Kidney epithelial cell (primary cell): Measurements from ENCODE around the gene SHB. TPM values are rescaled to one million over a fixed set of nuclear protein-coding genes. Genes with fewer than 3 reads are reported as not detected.

ENCODE experiments used
- DNase-seq: peaks from one replicate; pipeline ENCODE4 v3.0.0-alpha.2; 2010; ENCODE audit warnings: low read depth
- H3K27me3 ChIP-seq: 2 replicates; pipeline ENCODE4 v1.6.0; 2011; ENCODE audit warnings: low read length; ENCODE audit not compliant: control insufficient read depth, insufficient read depth
- H3K36me3 ChIP-seq: 2 replicates; pipeline ENCODE4 v1.5.1; 2011; ENCODE audit warnings: low read length; ENCODE audit not compliant: control insufficient read depth, insufficient read depth
- H3K4me3 ChIP-seq: 2 replicates; pipeline ENCODE4 v1.5.1; 2011; ENCODE audit warnings: low read depth, mild to moderate bottlenecking, control low read depth, low read length
- total RNA-seq: library from RNA; depleted of rRNA; stranded (reverse); fragments of >200 nt; gene quantifications from 2 replicates; pipeline ENCODE4 v1.2.3, GENCODE V29; 2015
- TF ChIP-seq, protein P1 (sequence below): IDR thresholded peaks from 2 replicates; pipeline ENCODE4 v1.5.1; 2011; ENCODE audit warnings: mild to moderate bottlenecking, moderate library complexity, low read length, control low read depth, inconsistent platforms; ENCODE audit not compliant: insufficient read depth, poor library complexity, severe bottlenecking

The SHB gene
- total RNA-seq, 1 donor from 2014 or later: 39.1 TPM

DNA sequence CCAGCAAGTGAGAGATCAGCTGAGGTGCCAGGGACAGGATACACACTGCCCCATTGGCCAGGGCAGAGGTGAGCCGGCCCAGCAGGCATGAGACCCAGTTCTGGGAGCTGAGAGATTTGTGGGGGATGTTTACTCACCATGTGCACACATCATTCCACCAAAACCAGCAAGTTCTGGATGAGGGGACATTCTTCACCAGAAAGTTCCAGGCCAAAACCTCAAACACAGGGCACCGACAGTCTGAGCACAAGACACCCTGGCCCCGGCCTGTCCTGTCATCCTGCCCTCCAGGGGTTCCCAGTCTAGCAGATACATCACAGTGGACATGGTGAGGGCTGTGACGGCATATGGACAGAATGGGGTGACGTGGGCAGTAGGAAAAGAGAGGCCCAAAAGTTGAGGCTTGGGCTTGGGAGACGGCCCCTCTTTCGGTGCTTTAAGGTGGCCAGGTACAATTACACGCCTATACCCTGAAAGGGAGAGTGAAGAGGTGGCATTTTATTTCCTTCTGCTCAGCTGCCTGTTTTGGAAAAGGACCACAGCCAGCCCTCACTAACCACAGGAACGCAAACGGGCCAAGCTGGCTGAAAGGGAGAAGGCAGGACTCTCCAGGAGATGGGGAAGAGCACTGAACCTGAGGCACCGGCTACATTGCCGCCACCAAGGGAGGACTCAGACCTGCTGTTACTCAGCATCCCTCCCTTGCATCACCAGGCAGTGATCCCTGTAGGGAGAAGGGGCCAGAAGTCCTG is 64.0 kb downstream of the SHB start:
- H3K4me3 ChIP-seq: no peak overlapping the region
- TF ChIP-seq, protein P1, sequence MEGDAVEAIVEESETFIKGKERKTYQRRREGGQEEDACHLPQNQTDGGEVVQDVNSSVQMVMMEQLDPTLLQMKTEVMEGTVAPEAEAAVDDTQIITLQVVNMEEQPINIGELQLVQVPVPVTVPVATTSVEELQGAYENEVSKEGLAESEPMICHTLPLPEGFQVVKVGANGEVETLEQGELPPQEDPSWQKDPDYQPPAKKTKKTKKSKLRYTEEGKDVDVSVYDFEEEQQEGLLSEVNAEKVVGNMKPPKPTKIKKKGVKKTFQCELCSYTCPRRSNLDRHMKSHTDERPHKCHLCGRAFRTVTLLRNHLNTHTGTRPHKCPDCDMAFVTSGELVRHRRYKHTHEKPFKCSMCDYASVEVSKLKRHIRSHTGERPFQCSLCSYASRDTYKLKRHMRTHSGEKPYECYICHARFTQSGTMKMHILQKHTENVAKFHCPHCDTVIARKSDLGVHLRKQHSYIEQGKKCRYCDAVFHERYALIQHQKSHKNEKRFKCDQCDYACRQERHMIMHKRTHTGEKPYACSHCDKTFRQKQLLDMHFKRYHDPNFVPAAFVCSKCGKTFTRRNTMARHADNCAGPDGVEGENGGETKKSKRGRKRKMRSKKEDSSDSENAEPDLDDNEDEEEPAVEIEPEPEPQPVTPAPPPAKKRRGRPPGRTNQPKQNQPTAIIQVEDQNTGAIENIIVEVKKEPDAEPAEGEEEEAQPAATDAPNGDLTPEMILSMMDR: no peak
- no peaks in the 10 kb centered on the region for H3K36me3 ChIP-seq
- no peak for DNase-seq
- H3K27me3 ChIP-seq: no peaks in the 10 kb centered on the region

DNA sequence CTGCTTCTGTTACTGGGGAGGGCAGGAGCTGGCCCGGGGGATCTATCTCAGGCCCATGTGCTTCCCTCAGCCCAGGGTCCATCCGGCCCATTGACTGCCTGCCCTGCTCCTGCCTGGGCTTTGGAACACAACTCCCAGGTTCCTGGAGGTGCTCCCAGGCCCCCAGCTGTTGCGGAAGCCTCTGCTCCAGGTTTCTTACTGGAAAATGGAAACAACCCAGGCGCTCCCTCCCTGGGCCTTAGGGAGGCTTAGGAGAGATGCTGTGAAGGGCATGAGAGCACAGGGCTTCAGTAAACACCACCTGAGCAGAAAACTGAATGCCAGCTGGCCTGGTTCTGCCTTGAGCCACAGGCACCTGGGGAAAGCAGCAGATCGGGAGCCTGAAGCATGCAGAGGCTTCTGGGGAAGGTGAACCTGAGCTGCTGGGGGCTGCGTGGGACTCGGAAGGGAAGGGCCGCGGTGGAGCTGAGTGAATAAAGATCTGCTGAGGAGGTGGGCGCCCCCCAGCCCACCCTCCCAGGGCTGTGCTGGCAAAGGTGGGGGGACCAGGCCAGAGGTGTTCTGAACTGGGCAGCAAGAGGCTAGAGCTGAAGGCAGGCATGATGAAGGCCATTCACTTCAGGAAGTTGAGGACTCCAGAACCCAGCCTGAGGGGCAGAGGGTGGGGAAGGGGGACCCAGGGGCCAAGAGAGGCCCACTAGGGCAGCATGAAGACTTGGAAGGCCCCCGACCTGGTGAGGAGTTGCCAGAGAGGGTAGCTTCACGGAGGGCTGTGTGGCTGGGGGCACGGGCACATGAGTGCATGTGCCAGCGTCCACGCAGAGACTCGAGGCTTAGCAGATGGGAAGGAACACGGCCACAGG is 64.8 kb downstream of the SHB start:
- H3K36me3 ChIP-seq: no peaks in the 10 kb centered on the region
- DNase-seq: no peak
- TF ChIP-seq, protein P1: no peak
- H3K4me3 ChIP-seq: no peak overlapping the region
- no peaks in the 10 kb centered on the region for H3K27me3 ChIP-seq

DNA sequence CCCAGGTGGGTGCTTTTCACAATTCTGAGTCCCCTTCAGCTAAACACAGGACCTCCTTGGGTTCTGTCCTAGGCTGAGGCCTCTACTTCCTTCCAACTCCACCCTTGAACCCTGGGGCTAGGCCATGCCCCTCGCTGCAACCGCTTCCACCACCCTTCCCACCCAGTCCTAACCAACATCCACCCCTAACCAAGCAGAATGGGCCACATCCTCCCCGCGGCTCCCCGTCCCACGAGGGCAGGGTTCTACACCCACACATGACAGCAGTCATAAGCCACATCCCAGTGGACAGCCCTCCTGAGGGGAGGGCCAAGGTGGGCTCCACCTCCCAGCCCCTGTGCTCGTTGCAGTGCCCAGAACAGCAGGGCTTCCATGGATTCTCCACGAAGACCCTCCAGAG is 65.8 kb downstream of the SHB start:
- TF ChIP-seq, protein P1: no peak
- no peak for DNase-seq
- no peak overlapping the region for H3K4me3 ChIP-seq
- H3K27me3 ChIP-seq: no peaks in the 10 kb centered on the region
- no peaks in the 10 kb centered on the region for H3K36me3 ChIP-seq

DNA sequence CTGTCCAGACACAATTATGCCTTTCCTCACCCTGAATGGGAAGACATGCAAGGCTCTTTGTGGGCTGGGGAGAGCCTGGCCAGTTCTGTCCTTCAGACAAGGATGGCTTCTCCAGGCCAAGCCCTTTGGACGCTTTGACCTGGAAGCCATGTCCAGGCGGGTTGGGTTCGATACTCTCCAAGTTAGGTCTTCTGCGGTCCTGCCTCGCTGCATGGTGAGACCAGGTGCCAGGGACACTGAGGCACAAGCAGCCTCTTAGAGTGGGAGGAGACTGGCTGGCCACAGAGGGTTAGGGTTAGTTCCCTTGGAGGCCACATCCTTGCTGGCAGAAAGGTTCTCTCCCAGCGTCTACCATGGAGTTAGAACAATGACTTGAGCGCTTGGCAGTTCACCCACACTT is 67.6 kb downstream of the SHB start:
- H3K36me3 ChIP-seq: peaks cover 2% of the 10 kb centered on the region
- H3K4me3 ChIP-seq: no peak overlapping the region
- no peaks in the 10 kb centered on the region for H3K27me3 ChIP-seq
- TF ChIP-seq, protein P1: no peak
- no peak for DNase-seq

DNA sequence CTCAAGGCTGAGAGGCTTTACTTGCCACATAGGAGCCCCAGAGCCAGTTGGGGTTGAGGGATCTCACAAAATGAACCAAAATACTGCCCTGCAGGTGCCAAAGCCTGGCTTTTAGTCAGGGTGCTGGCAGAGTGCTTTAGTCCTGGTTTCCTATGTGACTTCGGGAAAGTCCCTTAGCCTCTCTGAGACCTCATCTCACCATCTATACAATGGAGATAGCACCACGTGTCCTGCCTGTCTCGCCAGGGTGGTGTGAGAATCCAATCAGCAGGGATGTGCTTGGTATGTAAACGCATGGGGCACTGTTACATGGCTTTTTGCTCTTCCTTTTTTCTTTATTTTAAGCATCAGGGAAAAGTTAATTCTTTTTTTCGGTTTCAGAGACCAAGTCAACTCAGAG is 68.3 kb downstream of the SHB start:
- H3K27me3 ChIP-seq: no peaks in the 10 kb centered on the region
- TF ChIP-seq, protein P1: no peak

DNA sequence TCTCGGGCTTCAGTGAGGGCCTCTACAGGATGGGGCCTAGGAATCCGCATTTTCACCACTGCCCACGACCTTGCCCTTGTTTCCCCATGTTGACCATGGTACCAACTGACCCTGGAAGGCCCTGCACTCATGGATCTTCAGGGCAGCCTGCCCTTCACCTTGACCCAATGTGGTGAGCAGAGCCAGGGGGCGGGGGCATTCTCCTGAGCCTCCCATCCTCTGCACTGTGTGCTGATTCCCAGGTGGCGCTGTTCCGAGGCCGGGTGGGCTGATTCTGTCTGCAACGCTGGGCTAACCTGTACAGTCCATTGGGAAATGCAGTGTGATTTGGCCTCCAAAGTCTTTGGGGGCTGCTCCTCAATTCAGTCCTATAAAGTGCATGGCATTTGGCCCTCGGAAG is 68.7 kb downstream of the SHB start:
- no peak for DNase-seq
- Histone ChIP-seq H3K4me3 (no peak overlapping the region), H3K36me3 (peaks cover 2% of the 10 kb centered on the region), H3K27me3 (no peaks in the 10 kb centered on the region)
- TF ChIP-seq, protein P1: peak; percentile 10

More for the DNA sequence above, 68.3 kb downstream of the SHB start:
- no peak overlapping the region for H3K4me3 ChIP-seq
- no peak for DNase-seq
- peaks cover 2% of the 10 kb centered on the region for H3K36me3 ChIP-seq
